H9 (cell line): ENCODE results near the gene CSTF1. TPM values are rescaled to one million over a fixed set of nuclear protein-coding genes. Genes with fewer than 3 reads are reported as not detected.
A peak's percentile ranks its signal among the peaks of the same experiment; 100 is the strongest.
"Not testable (repeated sequence)": the region's sequence is repeated elsewhere in the genome, so short reads cannot be mapped to it uniquely, and the experiment has no call there.

ENCODE experiments used
- DNase-seq: peaks from one replicate; pipeline ENCODE4 v3.0.0-alpha.2; 2017
- H2AFZ ChIP-seq: one replicate; pipeline ENCODE4 v1.6.1; 2013; ENCODE audit warnings: mild to moderate bottlenecking, low read length, control low read depth, moderate library complexity
- H2AK5ac ChIP-seq: 2 replicates; pipeline ENCODE4 v1.6.1; 2013; ENCODE audit warnings: low read length, control low read depth, mixed read lengths; ENCODE audit not compliant: insufficient read length
- H2BK120ac ChIP-seq: one replicate; pipeline ENCODE4 v1.6.1; 2013; ENCODE audit warnings: low read depth, mild to moderate bottlenecking, low read length, control low read depth, inconsistent platforms; ENCODE audit not compliant: poor library complexity, severe bottlenecking
- H2BK12ac ChIP-seq: 2 replicates; pipeline ENCODE4 v1.6.1; 2013; ENCODE audit warnings: low read length, control low read depth, mixed read lengths, low read depth; ENCODE audit not compliant: insufficient read length
- H2BK15ac ChIP-seq: 2 replicates; pipeline ENCODE4 v1.6.1; 2013; ENCODE audit warnings: low read depth, low read length, control low read depth
- H2BK20ac ChIP-seq: one replicate; pipeline ENCODE4 v1.6.1; 2013; ENCODE audit warnings: low read depth, mild to moderate bottlenecking, low read length, control low read depth, inconsistent platforms; ENCODE audit not compliant: poor library complexity, severe bottlenecking
- H2BK5ac ChIP-seq: 2 replicates; pipeline ENCODE4 v1.6.1; 2013; ENCODE audit warnings: low read length, control low read depth, mixed read lengths; ENCODE audit not compliant: insufficient read length
- H3K14ac ChIP-seq: 2 replicates; pipeline ENCODE4 v1.6.1; 2013; ENCODE audit warnings: low read length, control low read depth; ENCODE audit not compliant: insufficient read depth
- H3K18ac ChIP-seq: 2 replicates; pipeline ENCODE4 v1.6.1; 2013; ENCODE audit warnings: low read depth, mild to moderate bottlenecking, mixed read lengths, low read length, control low read depth; ENCODE audit not compliant: insufficient read length
- H3K23ac ChIP-seq: 2 replicates; pipeline ENCODE4 v1.6.1; 2013; ENCODE audit warnings: low read length, control low read depth, mixed read lengths, low read depth; ENCODE audit not compliant: insufficient read length
- H3K23me2 ChIP-seq: 2 replicates; pipeline ENCODE4 v1.6.1; 2013; ENCODE audit warnings: low read depth, mild to moderate bottlenecking, mixed read lengths, low read length, control low read depth; ENCODE audit not compliant: insufficient read length, poor library complexity, severe bottlenecking
- H3K27ac ChIP-seq: 2 replicates; pipeline ENCODE4 v1.5.1; 2013; ENCODE audit warnings: low read length, control low read depth, mixed read lengths, low read depth; ENCODE audit not compliant: insufficient read length
- H3K27me3 ChIP-seq: 2 replicates; pipeline ENCODE4 v1.6.1; 2013; ENCODE audit warnings: low read length, control low read depth, inconsistent platforms; ENCODE audit not compliant: insufficient read depth
- H3K4ac ChIP-seq: 2 replicates; pipeline ENCODE4 v1.6.1; 2013; ENCODE audit warnings: low read depth, mild to moderate bottlenecking, control low read depth, inconsistent platforms, low read length, moderate library complexity
- H3K4me1 ChIP-seq: 2 replicates; pipeline ENCODE4 v1.6.1; 2013; ENCODE audit warnings: low read length, control low read depth, inconsistent platforms; ENCODE audit not compliant: insufficient read depth
- H3K4me2 ChIP-seq: 2 replicates; pipeline ENCODE4 v1.6.1; 2013; ENCODE audit warnings: low read length, control low read depth, mixed read lengths; ENCODE audit not compliant: insufficient read length, insufficient read depth
- H3K56ac ChIP-seq: 2 replicates; pipeline ENCODE4 v1.6.1; 2013; ENCODE audit warnings: low read depth, mild to moderate bottlenecking, mixed read lengths, low read length, control low read depth; ENCODE audit not compliant: insufficient read length
- H3K79me1 ChIP-seq: 2 replicates; pipeline ENCODE4 v1.6.1; 2013; ENCODE audit warnings: low read depth, mild to moderate bottlenecking, moderate library complexity, low read length, control low read depth, inconsistent platforms; ENCODE audit not compliant: insufficient read depth, poor library complexity, severe bottlenecking
- H3K79me2 ChIP-seq: 2 replicates; pipeline ENCODE4 v1.6.1; 2013; ENCODE audit warnings: low read length, control low read depth, inconsistent platforms; ENCODE audit not compliant: insufficient read depth
- H3K9ac ChIP-seq: 2 replicates; pipeline ENCODE4 v1.6.1; 2013; ENCODE audit warnings: low read length, control low read depth, mixed read lengths; ENCODE audit not compliant: insufficient read length; ENCODE audit errors: extremely low read depth
- H3K9me3 ChIP-seq: one replicate; pipeline ENCODE4 v1.6.1; 2013; ENCODE audit warnings: low read depth, low read length, inconsistent platforms; ENCODE audit not compliant: control insufficient read depth
- H3T11ph ChIP-seq: one replicate; pipeline ENCODE4 v1.6.1; 2013; ENCODE audit warnings: mild to moderate bottlenecking, low read length, control low read depth, inconsistent platforms
- H4K20me1 ChIP-seq: one replicate; pipeline ENCODE4 v1.6.1; 2013; ENCODE audit not compliant: control insufficient read depth, insufficient read length, insufficient read depth
- H4K5ac ChIP-seq: 2 replicates; pipeline ENCODE4 v1.6.1; 2013; ENCODE audit warnings: low read depth, mild to moderate bottlenecking, mixed read lengths, low read length, control low read depth; ENCODE audit not compliant: insufficient read length
- H4K8ac ChIP-seq: replicated peaks from 2 replicates; pipeline ENCODE4 v1.6.1; 2013; ENCODE audit warnings: low read length, control low read depth, mixed read lengths, low read depth; ENCODE audit not compliant: insufficient read length
- H4K91ac ChIP-seq: 2 replicates; pipeline ENCODE4 v1.6.1; 2013; ENCODE audit warnings: low read depth, mild to moderate bottlenecking, moderate library complexity, mixed read lengths, low read length, control low read depth; ENCODE audit not compliant: insufficient read length
- H3K27ac Mint-ChIP-seq, 3 experiments: 2 replicates in 2 of 3; 3 replicates in 1 of 3; pipeline ENCODE4 v1.8.0; 2020 to 2021; ENCODE audit warnings: mixed read lengths in 3 of 3, mild to moderate bottlenecking in 1 of 3, moderate library complexity in 1 of 3
- H3K27me3 Mint-ChIP-seq: 2 replicates; pipeline ENCODE4 v1.8.0; 2021; ENCODE audit warnings: low read depth, mild to moderate bottlenecking, moderate library complexity, mixed read lengths
- H3K36me3 Mint-ChIP-seq, 3 experiments: 2 replicates in 2 of 3; 3 replicates in 1 of 3; pipeline ENCODE4 v1.8.0; 2020 to 2021; ENCODE audit warnings: low read depth in 3 of 3, mixed read lengths in 3 of 3; ENCODE audit not compliant: insufficient read depth in 1 of 3
- H3K4me1 Mint-ChIP-seq, 2 experiments: 2 replicates each; pipeline ENCODE4 v1.8.0; 2020; ENCODE audit warnings: mixed read lengths in 2 of 2
- H3K4me3 Mint-ChIP-seq, 2 experiments: 2 replicates in 1 of 2; 3 replicates in 1 of 2; pipeline ENCODE4 v1.8.0; 2020 to 2021; ENCODE audit warnings: mild to moderate bottlenecking in 2 of 2, mixed read lengths in 2 of 2, moderate library complexity in 1 of 2
- H3K9me3 Mint-ChIP-seq, 2 experiments: 2 replicates in 1 of 2; 3 replicates in 1 of 2; pipeline ENCODE4 v1.8.0; 2020; ENCODE audit warnings: mild to moderate bottlenecking in 2 of 2, mixed read lengths in 2 of 2, moderate library complexity in 1 of 2
- CTCF ChIP-seq: fragments of 200-600 bp; sonication (generic); conservative IDR thresholded peaks from 3 replicates; pipeline ENCODE4 v1.8.0; 2021; ENCODE audit warnings: antibody characterized with exemption, mild to moderate bottlenecking
- WGBS: extraction: QIAGEN DNeasy Blood & Tissue Kit; methylation state at CpG from one replicate; pipeline ENCODE4 v1.1.7; 2013; ENCODE audit warnings: missing lambda C conversion rate, low lambda C conversion rate, mixed read lengths; ENCODE audit not compliant: insufficient read length; ENCODE audit errors: extremely low coverage; 5-methylcytosine and 5-hydroxymethylcytosine counted together
- total RNA-seq: library from RNA; stranded (reverse); gene quantifications from 2 replicates; pipeline ENCODE4 v1.2.1, GENCODE V29; 2021

CSTF1 gene
- total RNA-seq, 1 experiment from 2014 or later, result 72.9 TPM

GRCh38 chr20:56389807-56390206 is 2.6 kb upstream of the CSTF1 start:
- no CpG with 5 or more reads among the region's 4 CpGs for WGBS
- H3K4me3 Mint-ChIP-seq, result peak overlapping the region in 1 of 2 experiments; percentile 1
- no peaks in the 10 kb centered on the region for H3K9me3 ChIP-seq

GRCh38 chr20:56390396-56390795 is 2.0 kb upstream of the CSTF1 start:
- not testable (repeated sequence) for H3K27ac ChIP-seq, H3K9ac ChIP-seq, H2BK5ac ChIP-seq, H4K20me1 ChIP-seq, H3K14ac ChIP-seq, H4K5ac ChIP-seq, H2AFZ ChIP-seq, H3K27ac Mint-ChIP-seq, H3T11ph ChIP-seq, H3K9me3 ChIP-seq, H3K4me1 ChIP-seq, H4K91ac ChIP-seq, H3K9me3 Mint-ChIP-seq, H3K4me3 Mint-ChIP-seq, H3K27me3 Mint-ChIP-seq, H3K23me2 ChIP-seq, H3K27me3 ChIP-seq, H3K4ac ChIP-seq, DNase-seq, H2AK5ac ChIP-seq, H2BK120ac ChIP-seq, H3K18ac ChIP-seq, H2BK12ac ChIP-seq, H3K23ac ChIP-seq, H3K56ac ChIP-seq, H4K8ac ChIP-seq, H2BK20ac ChIP-seq, H2BK15ac ChIP-seq
- H3K36me3 Mint-ChIP-seq, result peaks cover 36 to 61% (median 52%) of the 10 kb centered on the region in 3 experiments; a peak in 6 of 7 replicates
- H3K4me1 Mint-ChIP-seq, result peaks cover 23 to 28% of the 10 kb centered on the region in 2 experiments
- peaks cover 35% of the 10 kb centered on the region; the same call in 1 of the 2 replicates for H3K79me2 ChIP-seq
- peaks cover 22% of the 10 kb centered on the region for H3K79me1 ChIP-seq
- peak overlapping the region; percentile 96 for H3K4me2 ChIP-seq
- no CpG with 5 or more reads among the region's 9 CpGs for WGBS

More at GRCh38 chr20:56389807-56390206, 2.6 kb upstream of the CSTF1 start:
- no peak overlapping the region for H3K18ac ChIP-seq
- no peak overlapping the region for H4K91ac ChIP-seq
- TF ChIP-seq CTCF, result no peak
- H3T11ph ChIP-seq, result no peak overlapping the region
- H3K56ac ChIP-seq, result no peak overlapping the region
- H3K9ac ChIP-seq, result no peak overlapping the region
- Mint-ChIP-seq H3K9me3 (no peaks in the 10 kb centered on the region), H3K4me1 (peaks cover 25 to 28% of the 10 kb centered on the region in 2 experiments), H3K36me3 (peaks cover 35 to 60% (median 52%) of the 10 kb centered on the region in 3 experiments; a peak in 6 of 7 replicates), H3K27me3 (no peaks in the 10 kb centered on the region), H3K27ac (peak overlapping the region in 2 of 3 experiments; percentile 19 to 69; a peak in 3 of 7 replicates)
- H2BK15ac ChIP-seq, result no peak overlapping the region
- no peaks in the 10 kb centered on the region for H3K27me3 ChIP-seq
- H4K5ac ChIP-seq, result no peak overlapping the region
- H2AK5ac ChIP-seq, result no peak overlapping the region
- no peak overlapping the region for H3K14ac ChIP-seq
- H3K27ac ChIP-seq, result no peak overlapping the region
- H3K79me2 ChIP-seq, result peaks cover 35% of the 10 kb centered on the region; the same call in 1 of the 2 replicates
- no peak overlapping the region for H2BK12ac ChIP-seq
- no peak overlapping the region for H2BK20ac ChIP-seq
- H2AFZ ChIP-seq, result no peak overlapping the region
- no peak overlapping the region for H3K23ac ChIP-seq
- no peak overlapping the region for H3K4me2 ChIP-seq
- no peak for DNase-seq
- H4K20me1 ChIP-seq, result no peaks in the 10 kb centered on the region
- H3K4ac ChIP-seq, result no peak overlapping the region
- H3K4me1 ChIP-seq, result no peaks in the 10 kb centered on the region
- H2BK120ac ChIP-seq, result no peak overlapping the region
- no peak overlapping the region for H4K8ac ChIP-seq
- no peak overlapping the region for H2BK5ac ChIP-seq
- peaks cover 6% of the 10 kb centered on the region for H3K23me2 ChIP-seq
- H3K79me1 ChIP-seq, result peaks cover 26% of the 10 kb centered on the region
